HEK293 (cell line): ENCODE measurements around the gene DDX10.

Experiments used
- CTCF ChIP-seq: fragments of 450-650 bp; formaldehyde crosslinking; IDR thresholded peaks from 2 replicates; pipeline ENCODE4 v1.5.1; 2016; ENCODE audit warnings: missing biosample characterization, missing genetic modification characterization
- ELK4 ChIP-seq: IDR thresholded peaks from 2 replicates; pipeline ENCODE4 v1.6.1; 2011; ENCODE audit warnings: mild to moderate bottlenecking, low read depth, low read length, borderline replicate concordance
- REST ChIP-seq: fragments of 450-650 bp; formaldehyde crosslinking; IDR thresholded peaks from 2 replicates; pipeline ENCODE4 v1.5.1; 2016; ENCODE audit warnings: missing biosample characterization, missing genetic modification characterization
- ZSCAN18 ChIP-seq: fragments of 450-650 bp; formaldehyde crosslinking; IDR thresholded peaks from 2 replicates; pipeline ENCODE4 v1.5.1; 2016; ENCODE audit warnings: missing biosample characterization, missing genetic modification characterization
- ZSCAN5A ChIP-seq: fragments of 450-650 bp; formaldehyde crosslinking; IDR thresholded peaks from 2 replicates; pipeline ENCODE4 v1.5.1; 2016; ENCODE audit warnings: missing biosample characterization, missing genetic modification characterization

- TF ChIP-seq REST (tag by site-specific recombination) (no peak), ZSCAN5A (no peak), ZSCAN18 (tag by site-specific recombination) (no peak), CTCF (tag by site-specific recombination) (no peak), ELK4 (no peak)
Measured at GRCh38 chr11:108768370-108768769, 103.5 kb downstream of the DDX10 start.
